Dermis blood vessel endothelial cell (primary cell): ENCODE results near the gene MPIG6B. TPM values are rescaled to one million over a fixed set of nuclear protein-coding genes. Genes with fewer than 3 reads are reported as not detected.
"Not testable (repeated sequence)": the region's sequence is repeated elsewhere in the genome, so short reads cannot be mapped to it uniquely, and the experiment has no call there.

Experiments used
- DNase-seq: peaks from one replicate; pipeline ENCODE4 v3.0.0; 2010
- total RNA-seq: library from RNA; depleted of rRNA; stranded (reverse); fragments of >200 nt; gene quantifications from 2 replicates; pipeline ENCODE4 v1.2.3, GENCODE V29; 2014

The MPIG6B gene
- total RNA-seq, 1 donor from 2014 or later: not detected

GRCh38 chr6:31701666-31702404, 21.3 kb upstream of the MPIG6B start:
- DNase-seq: peak; percentile 37

DNA sequence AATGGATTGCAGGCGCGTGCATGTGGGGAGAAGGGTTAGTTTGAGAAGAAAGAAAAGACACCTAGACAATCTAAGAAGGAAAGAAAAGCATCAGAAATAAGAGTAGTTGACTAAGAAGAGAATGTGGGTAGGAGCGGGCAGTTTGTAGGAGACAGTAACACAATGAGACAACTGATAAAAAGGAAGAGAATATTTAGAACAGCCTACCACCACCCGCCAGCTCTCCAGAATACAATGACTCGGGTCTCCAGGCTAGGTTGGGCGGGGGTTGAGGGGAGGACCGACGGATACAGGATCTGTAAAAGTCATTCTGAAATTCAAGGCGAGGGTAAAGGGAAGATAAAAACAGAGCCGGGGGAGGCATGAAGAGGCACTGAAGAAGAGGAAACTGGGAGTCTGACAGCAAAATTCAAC, 20.8 kb upstream of the MPIG6B start:
- peak; percentile 50 for DNase-seq

- DNase-seq: peak; percentile 99
These were observed 20.1 kb upstream of the MPIG6B start, which contains the start of gene ABHD16A for GRCh38 chr6:31702819-31703716. ABHD16A (minus strand) TSS chr6:31703324; CDS start chr6:31703281, 43 bp downstream.

GRCh38 chr6:31705931-31706330, 17.2 kb upstream of the MPIG6B start:
- no peak for DNase-seq

- DNase-seq: no peak
These were observed 16.6 kb upstream of the MPIG6B start, which contains the start of gene LY6G6F for GRCh38 chr6:31706599-31706998. LY6G6F (plus strand) TSS chr6:31706866; CDS start chr6:31706907, 41 bp downstream.

DNA sequence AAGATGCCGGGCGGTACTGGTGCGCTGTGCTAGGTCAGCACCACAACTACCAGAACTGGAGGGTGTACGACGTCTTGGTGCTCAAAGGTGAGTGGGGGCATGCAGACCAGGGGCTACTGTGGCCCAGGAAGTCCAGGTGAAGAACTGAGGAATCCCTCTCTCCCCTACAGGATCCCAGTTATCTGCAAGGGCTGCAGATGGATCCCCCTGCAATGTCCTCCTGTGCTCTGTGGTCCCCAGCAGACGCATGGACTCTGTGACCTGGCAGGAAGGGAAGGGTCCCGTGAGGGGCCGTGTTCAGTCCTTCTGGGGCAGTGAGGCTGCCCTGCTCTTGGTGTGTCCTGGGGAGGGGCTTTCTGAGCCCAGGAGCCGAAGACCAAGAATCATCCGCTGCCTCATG, 15.5 kb upstream of the MPIG6B start:
- no peak for DNase-seq

GRCh38 chr6:31708224-31708623, 14.9 kb upstream of the MPIG6B start:
- DNase-seq: no peak

DNA sequence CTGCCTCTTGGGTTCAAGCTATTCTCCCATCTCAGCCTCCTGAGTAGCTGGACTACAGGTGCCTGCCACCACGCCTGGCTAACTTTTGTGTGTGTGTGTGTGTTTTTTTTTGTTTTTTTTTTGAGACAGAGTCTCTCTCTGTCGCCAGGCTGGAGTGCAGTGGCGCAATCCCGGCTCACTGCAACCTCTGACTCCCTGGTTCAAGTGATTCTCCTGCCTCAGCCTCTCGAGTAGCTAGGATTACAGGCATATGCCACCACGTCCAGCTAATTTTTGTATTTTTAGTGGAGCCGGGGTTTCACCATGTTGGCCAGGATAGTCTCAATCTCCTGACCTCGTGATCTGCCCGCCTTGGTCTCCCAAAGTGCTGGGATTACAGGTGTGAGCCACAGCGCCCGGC, 14.0 kb upstream of the MPIG6B start:
- not testable (repeated sequence) for DNase-seq

- no peak for DNase-seq
These were observed 12.5 kb upstream of the MPIG6B start for GRCh38 chr6:31710523-31711219.

DNA sequence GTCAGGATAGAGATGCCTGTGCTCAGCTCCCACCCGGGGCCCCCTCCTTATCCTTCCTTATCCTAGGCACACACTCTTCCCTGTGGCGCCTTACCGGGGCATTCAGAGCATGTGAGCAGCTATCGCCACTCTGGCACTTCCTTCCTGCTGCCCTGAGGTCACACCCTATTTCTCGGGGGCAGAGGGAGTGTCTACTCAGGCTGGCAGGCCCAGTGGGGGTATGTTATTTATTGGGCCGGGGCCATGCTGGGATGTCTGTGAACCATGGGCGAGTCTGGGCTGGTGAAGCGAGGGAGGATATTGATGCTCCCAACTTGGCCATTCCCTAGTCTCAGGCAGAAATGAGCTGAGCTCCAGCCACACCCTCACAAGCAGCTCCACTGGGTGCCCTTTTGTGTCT, 11.9 kb upstream of the MPIG6B start:
- DNase-seq: no peak

DNA sequence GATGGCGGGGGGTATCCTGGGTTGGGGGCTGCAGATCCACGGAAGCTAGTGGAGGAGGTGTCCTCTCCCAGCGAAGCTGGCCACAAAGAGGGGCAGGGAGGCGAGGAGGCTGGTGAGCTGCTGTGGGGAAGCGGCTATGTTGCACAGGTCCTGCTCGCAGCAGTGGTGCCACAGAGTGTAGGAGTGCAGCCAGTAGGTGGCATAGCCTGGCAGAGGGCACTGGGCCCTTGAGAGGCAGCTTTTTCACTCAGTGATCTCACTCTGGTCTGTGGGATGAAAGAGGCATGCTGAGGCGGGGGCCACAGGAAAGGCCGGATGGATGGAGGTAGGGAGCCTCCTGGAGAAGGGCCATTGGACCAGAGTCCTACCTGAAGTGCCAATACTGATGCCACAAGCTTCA, 10.9 kb upstream of the MPIG6B start:
- DNase-seq: no peak

DNA sequence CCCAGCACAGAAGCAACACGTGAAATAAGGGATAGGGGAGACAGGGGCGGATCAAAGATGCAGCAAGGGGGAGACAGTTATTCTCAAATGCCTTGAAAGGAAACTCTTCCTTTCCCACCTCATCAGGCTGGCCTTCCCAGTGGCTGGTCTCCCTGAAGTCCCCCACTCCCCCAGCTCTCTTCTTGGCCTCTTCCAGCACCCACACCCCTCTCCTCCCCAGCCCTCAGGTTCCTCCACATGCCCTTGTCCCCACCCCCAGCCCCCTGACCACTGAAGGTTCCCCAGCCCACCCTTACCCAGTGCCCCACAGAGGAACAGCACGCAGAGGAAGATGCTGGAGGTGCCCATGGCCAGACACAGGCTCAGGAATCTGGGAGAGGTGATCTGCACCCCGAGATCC, 9.7 kb upstream of the MPIG6B start:
- DNase-seq: no peak

DNA sequence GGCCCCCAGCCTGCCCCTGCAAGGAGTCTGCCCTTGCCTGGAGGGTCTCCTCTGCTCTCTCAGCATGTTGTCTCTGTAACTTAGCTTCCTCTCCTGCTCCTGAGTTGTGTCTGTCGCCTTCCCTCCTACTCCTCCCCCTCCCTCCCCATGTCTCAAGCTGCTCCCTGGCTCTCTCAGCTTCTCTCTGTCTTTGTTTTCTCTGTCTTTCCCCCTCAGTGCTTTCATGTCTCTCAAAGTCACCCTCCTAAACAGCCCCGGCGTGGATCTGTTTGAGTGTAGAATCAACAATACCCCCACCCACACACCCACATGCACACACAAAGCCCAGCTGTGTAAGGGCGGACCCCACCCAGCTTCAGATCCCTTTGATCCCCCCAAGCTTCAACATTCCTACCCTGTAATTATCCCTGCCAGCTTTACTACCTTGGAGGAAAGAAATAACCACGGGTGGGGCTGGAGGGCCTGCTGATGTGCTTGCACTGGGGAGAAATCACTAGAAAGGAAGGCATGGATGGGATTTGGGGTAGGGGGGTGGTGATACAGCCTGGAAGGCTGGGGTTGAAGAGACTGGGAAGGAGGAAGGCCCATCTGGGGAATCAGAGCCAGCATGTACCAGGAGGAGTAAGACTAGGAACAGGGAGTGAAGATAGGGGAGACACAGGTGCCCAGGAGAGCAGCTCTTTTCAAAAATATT, 9.0 kb upstream of the MPIG6B start:
- no peak for DNase-seq

DNA sequence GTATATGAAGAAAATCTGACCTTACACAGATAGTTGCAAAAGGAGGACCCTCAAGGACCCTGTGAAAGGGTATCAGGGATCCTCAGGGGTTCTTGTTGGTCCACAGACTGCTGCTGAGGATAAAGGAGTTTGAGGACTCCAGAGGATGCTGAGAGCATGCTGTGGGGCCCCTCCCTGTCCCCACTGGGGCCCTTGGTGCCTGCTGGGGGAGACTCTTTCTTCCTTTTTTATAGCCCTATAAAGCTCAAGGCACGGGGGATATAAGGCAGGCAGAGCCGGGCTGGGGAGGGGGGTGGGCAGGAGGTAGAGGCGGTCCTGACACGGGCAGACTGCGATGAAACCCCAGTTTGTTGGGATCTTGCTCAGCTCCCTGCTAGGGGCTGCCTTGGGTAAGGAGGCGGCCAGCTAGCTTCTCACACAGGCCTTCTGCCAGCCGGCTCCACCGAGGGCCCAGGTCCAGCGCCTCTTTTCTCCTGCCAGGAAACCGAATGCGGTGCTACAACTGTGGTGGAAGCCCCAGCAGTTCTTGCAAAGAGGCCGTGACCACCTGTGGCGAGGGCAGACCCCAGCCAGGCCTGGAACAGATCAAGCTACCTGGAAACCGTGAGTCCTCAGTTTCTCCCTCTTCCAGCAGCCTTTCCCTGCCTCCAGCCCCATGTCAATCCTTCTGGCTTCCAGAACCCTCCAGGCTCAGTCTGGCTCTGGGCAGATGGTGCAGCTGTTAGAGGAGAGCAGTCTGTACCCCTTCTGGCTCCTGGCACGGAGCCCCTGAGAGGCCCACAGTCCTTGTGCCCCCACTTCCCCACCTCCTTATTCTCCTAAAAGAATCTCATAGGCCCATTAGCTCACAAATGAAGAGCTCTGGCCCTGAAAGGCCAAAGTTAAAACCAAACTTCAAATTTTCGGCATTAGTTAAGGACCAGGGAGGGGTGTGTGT, 7.9 kb upstream of the MPIG6B start, which contains the start of gene LY6G6D:
TSS of gene LY6G6D (plus strand) at position 327 of the 937 bp plus-strand sequence. CDS start at position 335, 8 bp downstream.
- DNase-seq: no peak

GRCh38 chr6:31717499-31718222, 5.5 kb upstream of the MPIG6B start:
- no peak for DNase-seq

DNA sequence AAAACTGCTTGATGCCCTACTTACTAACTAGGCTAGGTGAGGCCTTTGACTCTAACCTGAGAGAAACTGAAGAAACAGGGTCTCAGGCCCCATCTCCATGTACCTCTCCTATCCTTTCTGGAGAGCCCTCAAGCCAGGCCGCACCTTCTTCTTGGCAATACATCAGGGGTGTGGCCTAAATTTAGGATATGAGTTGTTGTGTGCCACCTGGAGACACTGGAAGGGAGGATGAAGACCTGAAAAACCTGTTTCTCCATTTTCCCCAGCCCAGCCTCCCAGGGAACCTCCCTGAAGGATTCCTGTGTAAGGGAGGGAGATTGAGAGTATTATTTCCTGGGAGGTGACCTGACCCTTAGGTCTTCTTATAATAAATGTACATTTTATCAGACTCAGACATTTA, 4.9 kb upstream of the MPIG6B start:
- DNase-seq: no peak

- DNase-seq: no peak
These were observed 4.2 kb upstream of the MPIG6B start for GRCh38 chr6:31719001-31719400.

DNA sequence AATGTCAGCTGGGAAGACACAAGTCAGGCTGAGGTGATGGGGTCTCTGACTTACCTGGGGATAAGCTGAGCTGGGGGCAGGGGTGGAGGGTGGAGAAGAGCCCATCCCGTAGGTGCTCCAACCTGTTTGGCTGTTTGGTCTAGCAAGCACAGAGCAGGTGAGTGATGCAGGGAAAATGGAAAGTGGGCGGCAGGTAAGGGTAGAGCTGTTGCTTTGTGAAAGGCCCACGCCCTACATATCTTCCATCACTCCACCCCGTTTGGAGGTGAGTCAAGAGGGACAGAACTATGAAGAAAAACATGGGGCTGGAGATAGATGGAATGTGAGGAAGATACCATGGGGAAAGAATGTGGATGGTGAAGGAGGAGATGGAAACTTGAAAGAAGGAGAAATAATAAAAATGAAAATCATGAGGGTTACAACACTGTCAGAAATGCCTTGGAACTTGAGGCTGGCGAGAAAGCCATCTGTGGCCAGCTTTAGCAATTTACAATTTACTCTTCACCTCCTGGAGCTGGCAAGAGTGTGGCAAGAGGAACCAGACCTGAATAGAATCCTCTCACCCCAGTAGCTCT, 2.9 kb upstream of the MPIG6B start:
- no peak for DNase-seq

DNA sequence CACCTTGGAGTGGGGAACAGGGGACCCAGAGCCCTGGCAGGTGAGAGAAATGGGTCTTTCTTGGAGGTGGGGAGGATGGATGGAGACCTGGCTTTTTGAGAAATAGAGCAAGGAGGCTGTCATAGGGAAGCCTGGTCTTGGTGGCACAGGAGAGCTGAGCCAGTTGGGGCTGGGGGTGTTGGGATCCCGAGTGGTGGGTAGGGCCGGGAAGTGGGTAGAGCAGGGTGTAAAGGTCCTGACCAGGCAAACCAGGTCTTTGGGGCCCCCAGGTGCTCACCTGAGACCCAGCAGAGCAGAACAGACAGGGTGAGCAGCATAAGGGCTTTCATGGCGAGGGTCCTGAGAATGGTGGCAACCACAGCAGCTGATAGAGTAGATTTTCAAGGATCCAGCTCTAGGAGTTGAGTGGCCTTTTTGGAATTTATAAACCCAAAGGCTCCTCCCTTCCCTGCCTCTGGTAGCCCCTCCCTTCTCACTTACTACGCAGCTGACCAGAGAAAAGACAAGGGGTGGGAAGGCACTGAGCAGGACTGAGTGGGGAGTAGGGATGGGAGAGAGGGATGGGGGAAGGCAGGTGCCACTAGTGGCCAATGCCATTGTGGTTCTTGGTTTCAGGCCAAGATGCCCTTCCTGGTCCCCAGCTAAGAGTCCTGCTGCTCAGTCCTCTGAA, 1.7 kb upstream of the MPIG6B start, which contains the start of gene LY6G6C:
TSS of gene LY6G6C (minus strand) at position 396 of the 670 bp plus-strand sequence. CDS start at position 329, 67 bp downstream.
- no peak for DNase-seq
